Activated gamma-delta T cell treated with anti-CD3 and anti-CD28 coated beads, Interleukin-2, amount 50 U/mL, for 16 hours (primary cell): ENCODE data around the gene ANKRD44.

ENCODE experiments used
- DNase-seq: peaks from one replicate; pipeline ENCODE4 v3.0.0-alpha.2; 2020; ENCODE audit warnings: low read depth

The ANKRD44 gene

DNA sequence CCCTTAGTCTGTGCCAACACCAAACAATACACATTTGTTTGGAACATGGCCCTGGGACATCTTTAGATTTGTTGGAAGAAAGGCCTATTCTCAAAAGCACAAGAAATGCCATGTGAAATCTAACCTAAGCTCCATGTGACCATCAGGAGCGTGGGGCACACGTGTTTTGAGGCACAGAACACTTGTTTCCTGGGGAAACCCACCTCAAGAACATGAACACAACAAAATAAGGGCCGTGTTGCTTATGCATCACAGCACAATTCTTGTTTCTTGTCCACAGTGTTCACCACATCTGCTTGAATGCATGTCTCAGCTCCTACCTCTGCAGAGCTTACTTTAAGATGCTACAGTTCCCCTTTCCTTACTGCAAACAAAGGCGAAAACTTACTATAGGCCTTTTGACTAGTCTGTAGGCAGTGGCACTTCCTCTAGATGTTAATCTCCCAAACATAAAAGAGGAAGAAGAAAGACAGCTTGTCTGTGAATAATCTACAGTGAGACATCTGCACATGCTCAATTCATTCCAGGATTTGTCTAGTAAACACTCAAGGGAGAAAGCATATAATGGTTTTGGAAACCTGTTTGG is 165.0 kb downstream of the ANKRD44 start:
- no peak for DNase-seq

DNA sequence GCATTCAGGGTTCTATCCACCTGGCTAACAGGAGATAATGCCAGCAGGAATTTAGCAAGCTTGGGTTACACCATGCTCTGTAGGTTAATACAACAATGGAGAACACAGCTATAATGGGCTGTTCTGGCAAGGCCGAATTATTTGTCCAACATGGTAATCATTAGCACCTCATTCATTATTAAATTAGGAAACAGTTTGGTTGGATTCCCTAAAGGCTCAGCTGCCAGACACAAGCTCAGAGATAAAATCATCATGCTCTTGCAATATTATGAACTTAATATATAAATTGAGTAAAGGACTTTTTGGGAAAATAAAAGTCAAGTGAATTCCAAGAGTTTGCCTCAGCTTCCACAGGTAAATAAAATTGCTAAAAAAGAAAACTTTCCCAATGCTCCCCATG is 166.4 kb downstream of the ANKRD44 start:
- DNase-seq, result no peak

DNA sequence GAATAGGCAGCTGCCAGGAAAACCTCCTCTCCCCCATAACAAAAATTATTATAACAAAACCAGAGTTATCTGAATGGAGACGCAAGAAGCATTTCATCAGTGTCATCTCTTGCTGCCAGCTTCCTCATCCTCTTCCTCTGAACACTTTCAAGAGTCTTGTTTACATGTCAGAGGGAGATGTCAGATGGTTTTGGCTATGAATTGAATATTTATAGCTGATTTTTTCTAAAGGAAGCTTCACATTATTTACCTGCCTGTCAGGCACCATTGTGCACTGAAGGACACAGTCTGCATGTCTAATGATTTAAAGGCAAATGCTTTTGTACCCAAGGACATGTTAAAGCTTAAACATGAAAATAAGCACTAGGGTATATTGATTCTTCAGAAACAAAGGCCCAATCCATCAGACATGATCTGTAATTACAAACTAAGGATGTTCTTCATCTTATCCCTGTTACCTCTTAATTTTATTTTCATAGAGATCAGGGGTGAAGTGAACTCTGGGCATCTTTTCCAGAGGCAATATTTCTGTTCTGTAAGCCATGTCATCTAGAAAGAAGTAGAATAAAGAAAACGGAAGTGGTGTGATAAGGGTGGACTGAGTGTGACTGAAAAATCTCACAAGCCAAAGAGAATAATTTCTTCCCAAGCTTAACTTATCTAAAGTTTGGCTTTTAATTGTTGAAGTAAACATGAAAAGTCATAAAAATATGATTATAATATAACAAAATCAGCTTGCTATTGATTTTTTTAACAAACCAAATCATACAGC is 168.7 kb downstream of the ANKRD44 start:
- no peak for DNase-seq

DNA sequence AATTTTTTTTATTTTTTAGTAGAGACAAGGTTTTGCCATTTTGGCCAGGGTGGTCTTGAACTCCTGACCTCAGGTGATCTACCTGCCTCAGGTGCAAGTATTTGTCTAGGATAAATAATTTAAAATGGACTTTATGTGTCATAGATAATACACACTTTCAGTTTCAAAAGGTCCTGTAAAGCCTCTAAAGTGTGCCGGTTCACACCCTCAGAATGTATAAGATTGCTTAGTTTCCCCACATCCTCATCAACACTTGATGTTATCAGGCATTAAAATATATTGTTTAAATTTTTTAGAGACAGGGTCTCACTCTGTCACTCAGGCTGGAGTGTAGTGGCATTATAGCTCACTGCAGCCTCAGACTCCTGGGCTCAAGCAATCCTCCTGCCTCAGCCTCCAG is 170.5 kb downstream of the ANKRD44 start:
- no peak for DNase-seq

DNA sequence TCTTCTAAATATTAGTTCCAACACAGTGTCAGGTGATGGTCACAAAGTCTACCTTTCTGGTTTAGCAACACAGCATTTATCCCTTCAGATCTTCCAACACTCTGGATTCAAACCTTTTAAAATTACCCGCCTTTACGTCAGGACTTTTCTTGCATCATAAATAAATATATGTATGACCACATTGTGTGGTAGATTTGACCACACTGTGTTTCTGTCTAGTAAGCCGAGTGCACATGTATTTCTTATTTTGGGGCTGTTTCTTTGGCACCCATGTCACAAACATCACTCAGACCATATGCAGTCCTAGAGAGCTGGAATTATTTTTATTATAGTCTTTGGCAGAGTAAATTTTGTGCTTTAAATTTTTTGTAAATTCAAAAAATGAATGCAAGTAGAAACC is 172.1 kb downstream of the ANKRD44 start:
- no peak for DNase-seq

DNA sequence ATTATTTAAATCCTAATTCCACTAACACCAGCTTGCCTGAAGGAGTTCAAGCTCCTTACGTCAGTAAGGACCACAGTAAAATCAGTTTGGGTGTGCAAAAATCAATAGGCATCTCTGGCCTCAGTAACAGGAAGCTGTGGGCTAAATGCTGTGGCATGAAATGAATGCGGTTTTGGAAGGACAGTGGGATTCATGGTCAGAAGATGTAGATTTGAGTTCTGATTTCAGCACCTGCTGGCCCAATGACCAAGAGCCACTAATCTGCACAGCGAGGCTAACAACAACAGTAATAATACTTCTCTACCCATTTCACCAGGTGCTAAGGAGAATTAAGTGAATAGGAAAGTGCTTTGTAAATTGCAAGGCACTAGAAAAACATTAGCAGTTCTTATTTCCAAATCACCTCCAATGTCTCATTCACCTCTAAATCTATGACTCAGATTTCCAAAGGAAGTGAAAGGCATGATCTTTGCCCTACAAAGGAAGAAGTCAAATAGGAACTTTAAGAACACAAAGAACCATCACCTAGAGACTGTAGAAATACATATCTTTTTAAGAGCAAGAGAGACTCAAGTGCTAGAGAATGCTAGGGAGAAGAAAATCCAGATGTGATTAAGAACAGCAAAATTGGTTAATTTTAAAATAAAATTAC is 172.6 kb downstream of the ANKRD44 start:
- no peak for DNase-seq

DNA sequence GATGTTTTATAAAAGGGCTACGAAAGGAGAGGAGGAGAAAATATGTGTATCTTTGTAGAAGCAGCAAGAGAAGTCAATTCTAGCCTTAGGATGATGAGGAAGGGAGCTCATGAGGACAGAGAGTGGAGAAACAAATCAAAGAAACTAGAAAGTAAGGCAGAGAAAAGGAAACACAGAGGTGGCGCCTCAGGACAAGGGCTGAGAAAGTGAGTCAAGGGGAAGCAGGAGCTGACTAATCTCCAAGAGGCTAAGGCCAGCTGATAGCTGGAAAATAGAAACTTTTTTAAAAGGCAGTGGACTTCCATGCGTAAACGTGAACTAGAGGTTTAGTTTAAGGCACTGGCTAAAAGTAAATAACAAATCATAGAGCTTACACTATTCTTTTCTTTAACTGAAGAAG is 173.3 kb downstream of the ANKRD44 start:
- DNase-seq, result no peak

DNA sequence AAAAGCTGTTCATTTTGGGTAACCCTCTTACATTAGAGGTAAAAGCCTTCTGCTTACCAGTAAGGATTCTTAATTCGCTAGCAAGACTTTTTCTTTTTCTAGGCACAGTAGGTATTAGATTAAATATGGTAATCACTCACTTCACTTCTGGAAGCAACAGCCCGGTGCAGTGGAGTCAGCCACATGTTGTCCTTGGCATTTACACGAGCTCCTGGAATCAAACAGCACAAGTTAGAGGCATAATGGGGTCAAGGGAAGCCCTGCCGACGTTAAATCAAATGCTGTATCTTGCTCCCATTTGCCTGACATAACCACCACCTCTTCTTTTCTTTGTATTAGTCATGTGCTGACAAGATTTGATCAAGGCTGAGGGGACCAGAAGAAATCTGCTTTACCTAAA is 174.1 kb downstream of the ANKRD44 start:
- no peak for DNase-seq

DNA sequence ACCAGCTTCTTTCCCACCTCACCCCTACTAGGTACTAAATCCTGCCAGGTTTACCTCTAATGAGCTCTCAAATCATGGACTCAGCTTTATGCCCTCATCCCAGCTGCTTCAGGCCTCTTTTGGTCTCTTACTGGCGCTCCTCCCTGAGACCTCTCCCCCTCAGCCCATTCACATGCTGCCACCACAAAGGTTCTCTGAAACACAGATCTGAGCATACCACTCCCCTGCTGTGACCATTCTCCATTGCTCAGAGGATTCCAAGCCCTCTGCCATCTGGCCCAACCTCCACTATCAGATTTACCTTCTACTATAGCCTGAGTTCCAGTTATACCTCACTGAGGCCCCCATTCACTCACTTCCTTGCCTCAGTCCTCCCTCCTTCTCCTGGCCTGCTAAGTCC is 174.8 kb downstream of the ANKRD44 start:
- DNase-seq, result no peak

DNA sequence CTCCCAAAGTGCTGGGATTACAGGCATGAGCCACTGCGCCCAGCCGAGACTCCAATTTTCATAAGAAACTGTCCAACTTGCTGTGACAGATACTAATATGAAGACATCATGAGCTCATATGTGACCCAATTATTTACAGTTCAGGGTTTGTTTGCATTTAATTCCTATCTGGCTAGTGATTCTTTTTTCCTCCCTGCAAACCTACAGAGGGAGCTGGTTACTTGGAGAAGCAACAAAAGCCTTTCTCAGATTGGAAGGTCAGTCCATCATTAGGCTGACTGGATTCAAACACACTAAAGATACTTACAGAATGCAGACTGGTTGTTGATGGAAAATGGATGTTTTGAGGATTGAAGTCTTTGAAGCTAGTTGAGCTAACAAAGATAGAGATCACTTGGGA is 176.4 kb downstream of the ANKRD44 start:
- no peak for DNase-seq

DNA sequence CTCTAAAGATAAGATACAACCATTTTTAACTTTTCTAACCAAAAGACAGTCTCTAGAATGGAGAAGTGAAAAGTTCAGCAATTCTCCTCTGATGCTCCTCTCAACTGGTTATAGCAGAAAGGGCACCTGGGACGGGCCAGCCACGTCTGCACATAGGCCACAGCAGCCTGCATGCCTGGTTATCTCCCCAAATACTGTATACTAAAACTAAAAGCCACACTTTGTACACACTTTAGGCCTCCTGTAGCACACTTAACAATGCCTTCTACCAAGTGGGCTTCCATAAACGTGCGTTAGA is 179.1 kb downstream of the ANKRD44 start:
- no peak for DNase-seq

DNA sequence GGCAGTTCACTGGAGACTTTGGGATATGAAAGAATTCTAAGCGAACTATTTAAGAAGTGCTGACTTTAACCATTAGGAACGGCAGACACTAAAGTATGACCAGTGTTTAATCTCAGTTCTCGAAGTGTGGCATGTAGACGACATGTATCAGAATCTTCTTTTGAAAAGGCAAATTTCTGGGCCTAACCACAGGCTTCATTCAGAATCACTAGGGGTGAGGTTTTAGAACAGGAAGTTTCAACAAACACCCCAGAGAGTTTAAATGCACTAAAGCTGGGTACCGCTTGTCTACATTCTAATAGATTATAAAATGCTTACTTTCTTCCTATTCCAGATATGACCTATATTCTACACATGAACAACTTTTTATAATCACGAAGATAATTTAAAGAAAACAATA is 180.3 kb downstream of the ANKRD44 start:
- no peak for DNase-seq

DNA sequence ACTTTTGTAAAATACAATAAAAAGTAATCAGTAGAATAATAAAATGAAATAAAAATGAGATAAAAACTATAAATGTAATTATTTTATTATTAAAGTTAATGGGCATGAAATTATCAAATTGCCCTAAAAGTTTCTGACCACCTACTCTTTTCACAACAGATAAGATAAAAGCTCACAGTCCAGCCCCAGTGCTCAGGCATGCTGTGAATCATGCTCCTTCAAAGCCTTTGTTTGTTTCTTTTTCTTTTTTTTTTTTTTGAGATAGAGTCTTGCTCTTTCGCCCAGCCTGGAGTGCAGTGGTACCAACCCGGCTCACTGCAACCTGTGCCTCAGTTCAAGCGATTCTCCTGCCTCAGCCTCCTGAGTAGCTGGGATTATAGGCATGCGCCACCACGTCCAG is 181.7 kb downstream of the ANKRD44 start:
- DNase-seq, result no peak

DNA sequence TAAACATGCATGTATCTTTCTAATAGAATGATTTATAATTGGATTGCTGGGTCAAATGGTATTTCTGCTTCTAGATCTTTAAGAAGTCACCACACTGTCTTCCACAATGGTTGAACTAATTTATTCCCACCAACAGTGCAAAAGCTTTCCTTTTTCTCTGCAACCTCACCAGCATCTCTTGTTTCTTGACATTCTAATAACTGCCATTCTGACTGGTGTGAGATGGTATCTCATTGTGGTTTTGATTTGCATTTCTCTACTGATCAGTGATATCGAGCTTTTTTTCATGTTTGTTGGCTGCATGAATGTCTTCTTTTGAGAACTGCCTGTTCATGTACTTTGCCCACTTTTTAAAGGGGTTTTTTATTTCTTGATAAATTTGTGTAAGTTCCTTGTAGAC is 182.5 kb downstream of the ANKRD44 start:
- DNase-seq, result no peak

DNA sequence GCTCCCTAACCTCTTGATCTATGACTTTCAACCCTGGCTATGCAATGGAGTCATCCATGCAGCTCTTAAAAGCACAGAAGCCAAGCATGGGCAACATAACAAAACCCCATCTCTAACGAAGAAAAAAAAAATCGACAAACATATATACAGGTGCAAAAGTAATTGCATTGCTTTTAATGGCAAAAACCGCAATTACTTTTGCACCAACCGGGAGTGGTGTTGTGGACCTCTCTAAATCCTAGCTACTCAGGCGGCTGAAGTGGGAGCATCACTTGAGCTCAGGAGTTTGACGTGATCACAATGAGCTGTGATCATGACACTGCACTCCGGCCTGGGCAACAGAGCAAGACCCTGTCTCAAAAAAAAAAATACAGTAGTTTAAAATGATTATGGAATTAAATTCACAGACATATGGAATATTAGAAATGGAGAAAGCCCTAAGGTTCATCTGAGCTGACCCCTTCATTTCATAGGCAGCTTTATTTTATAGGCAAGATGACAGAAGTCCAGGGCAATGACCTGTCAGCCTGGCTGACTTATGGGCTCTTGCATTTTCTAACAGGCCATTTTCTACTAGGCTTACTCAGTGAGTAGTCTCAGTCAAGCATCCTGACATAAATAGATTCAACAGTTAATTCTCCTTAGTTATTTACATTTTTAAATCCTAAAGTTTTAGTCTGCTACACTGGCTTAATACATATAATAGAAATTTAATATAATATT is 183.8 kb downstream of the ANKRD44 start:
- no peak for DNase-seq

DNA sequence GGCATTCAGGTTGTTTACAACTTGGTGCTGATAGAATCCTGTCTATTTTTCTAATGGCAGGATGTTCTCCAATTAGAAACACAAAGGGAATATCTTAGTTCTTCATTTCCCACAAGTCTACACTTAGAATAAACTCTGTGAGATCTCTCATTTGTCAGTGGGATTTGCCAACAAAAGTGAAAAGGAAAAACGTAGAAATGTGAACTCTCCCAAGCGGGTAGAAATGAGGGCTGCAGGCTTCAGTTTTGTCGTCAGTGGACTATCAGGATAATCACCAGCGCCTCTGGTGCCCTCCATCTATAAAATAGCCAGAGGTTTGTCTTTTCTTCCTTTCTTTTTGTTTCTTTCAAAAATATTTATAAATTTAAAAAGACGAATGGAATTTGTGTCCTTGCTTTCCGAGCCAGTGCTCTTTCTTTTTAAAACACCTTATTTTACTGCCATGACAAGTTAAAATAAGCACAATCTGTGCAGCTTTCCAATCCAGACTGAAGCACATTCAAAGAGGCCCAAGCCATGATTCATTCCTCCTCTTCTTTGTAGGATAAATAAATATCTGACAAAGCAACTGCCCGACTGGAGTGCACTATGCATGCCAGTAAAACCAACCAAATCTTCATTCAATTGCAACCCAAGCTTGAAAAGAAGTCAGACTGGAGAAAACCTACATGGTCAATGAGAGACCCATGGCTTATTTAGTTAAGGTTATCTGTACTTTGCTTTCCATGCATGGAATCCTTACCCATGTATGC is 185.8 kb downstream of the ANKRD44 start:
- no peak for DNase-seq

DNA sequence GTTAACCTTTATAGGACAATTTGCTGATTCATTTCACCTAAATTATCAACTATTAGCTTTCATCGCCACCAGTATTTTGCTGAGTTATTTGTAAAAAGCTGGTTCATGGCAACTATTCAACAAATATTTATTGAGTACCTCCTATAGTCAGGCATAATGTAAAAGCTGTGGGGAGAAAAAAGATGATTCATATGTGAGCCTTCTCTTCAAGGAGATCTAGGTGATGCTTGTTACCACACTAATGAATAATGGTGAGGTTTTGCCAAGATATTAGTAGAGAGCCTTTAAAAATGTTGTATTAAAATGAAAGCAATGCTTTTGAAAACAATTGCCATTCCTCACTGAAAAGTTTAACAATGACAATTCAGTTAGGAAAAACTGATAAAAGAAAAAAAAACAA is 187.8 kb downstream of the ANKRD44 start:
- DNase-seq, result no peak

DNA sequence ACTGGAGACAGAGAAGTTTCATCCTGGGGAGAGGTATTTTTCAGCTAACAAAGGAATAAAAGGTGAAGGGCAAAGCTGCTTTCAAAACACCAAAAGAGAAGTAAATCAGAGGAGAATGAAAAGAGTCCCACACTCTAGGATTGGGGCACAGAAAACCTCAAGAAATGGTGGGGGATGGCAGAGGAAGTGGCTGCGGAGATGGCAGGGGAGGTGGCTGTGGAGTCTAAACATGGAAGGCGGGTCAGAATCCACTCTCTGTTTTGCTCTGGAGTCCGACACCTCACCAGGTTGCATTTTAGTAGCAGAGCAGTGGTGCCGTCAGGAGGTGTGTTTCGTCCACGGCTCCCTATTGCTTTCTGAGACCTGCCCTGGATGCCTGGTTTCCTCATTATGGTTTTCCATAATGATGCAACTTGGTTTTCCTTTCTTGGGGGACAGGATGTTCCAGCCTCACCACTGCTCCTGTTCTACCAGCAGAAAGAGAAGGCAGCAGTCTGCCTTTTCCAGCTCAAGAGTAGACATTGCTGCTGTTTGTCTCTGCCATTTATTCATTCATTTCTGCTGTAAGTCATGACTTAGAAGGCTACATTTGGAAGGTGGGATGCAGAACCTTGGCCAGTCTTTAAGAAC is 188.7 kb downstream of the ANKRD44 start:
- DNase-seq, result no peak

DNA sequence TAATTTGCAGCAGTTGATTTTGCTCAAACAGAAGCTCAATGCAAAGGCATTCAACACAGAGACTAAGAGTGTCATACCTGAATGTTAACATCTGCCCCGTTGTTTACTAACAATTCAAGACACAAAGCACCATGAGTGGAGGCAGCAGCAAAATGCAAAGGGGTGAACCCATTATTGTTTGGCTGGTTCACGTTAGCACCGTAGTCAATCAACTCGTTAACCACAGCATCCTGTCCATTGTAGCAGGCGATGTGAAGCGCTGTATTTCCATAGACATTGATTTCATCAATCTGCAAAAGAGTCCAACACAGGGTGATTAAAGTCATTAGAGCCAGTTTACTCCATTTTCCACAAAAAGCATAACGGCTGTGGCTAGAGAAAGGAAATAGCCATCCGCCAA is 189.3 kb downstream of the ANKRD44 start:
- DNase-seq, result peak; percentile 8

DNA sequence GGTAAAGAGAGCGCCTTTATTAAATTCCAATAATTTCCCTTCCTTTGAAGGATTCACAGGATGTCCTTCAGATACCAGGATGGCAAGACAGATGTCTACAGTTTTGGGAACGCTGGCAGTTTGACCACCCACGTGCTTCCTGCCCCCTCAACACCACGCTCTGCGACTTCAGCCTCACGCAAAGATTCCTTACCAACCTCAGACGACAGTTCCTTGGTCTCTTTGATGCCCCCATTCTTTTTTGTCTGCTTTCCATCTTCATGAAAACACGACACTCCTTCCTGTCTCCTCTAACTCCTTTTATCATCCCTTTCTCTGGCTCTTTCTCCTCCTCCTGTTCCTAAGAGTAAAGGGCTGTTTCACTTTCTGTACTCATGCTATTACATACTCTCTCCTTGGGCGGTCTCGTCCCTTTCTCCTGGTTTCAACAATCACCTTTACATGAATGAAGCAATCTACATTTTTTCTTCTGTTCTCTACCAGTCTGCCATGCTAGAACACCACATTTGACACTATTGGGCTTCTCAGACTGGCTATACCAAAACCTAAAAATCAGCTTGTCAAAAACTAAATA is 194.2 kb downstream of the ANKRD44 start:
- no peak for DNase-seq

DNA sequence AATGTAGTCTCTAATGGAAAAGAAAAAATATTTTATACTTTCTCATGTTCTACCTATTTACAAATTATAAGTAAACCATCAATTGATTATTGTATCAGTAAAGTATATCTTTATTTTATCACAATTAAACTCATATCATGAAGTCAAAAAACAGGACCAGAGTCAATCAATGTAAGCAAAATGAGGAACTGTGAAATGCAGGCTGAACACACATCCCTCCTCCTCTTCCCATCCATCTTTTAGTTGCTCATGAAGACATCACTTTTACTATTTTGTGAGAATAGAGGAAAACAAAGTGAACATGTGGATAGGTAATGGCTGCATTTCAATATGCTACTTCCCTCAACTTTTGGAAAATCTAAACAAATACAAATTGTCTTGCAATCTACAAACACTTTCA is 195.3 kb downstream of the ANKRD44 start:
- DNase-seq, result no peak

DNA sequence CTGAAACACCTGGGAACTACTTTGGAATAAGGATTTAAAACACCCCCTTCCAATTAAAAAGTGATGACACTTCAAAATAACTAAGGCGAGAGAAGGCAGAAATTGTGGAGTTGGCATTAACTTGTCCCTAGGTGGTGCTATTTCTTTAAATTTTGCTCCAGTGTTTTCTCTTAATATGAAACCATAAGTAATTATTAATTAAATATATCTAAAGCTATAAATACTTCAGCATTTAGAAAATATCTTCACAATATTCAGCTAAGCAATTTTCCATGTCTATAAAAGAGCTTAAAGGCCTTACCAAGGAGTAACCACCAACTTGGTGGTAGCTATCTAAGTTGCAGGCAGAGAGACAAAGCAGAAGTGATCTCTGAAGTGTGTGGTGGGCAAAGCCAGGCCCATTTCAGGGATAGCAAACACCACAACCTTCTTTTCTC is 197.3 kb downstream of the ANKRD44 start:
- DNase-seq, result no peak
